ENCODE data around the gene PER1.

Gene PER1

DNA sequence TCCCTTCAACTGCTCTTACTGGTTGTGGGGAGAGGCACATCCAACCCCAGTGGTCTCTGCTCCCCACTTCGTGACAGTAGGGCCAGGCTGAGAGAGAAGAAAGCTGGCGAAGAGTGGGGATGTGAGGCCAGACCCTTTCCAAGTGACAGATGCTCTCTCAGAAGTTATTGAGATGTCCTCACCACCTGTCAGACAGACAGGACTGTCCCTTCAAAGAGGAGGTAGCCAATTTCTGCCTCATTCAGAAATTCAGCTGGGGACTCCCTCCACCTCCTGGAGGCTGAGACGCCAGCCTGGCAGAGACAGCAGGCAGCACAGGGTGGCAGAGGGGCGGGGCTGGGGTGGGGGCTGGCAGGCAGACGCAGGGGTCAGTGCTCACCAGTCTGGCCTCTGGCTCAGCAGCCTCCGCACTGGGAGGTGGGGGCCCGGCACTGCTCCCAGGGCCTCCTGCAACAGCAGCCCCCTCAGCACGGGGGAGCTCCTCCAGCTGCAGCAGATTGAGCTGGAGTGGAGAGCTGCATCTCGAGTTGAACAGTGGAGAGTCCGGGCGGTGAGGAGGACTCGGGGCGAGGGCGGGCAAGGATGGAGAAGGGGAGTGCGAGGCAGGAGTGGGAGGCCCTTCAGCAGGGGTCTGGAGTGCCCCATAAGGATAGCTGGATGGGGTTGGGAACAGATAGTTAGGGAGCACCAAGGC is 9.2 kb downstream of the PER1 start:
- ChIA-PET POLR2A (no interaction called here), CTCF (no interaction called here)
- no peak for DNase-seq (ENCODE audit: extremely low spot score)
- no peak for TF ChIP-seq TARDBP (IDR thresholded peaks at IDR 0.05)
- TF ChIP-seq ARNT (IDR thresholded peaks at IDR 0.05): no peak
- TF ChIP-seq ELF4 (IDR thresholded peaks at IDR 0.05): no peak
- TF ChIP-seq SP1 (IDR thresholded peaks at IDR 0.05): no peak
- TF ChIP-seq CTBP1 (IDR thresholded peaks at IDR 0.05; ENCODE audit: borderline replicate concordance): no peak
- TF ChIP-seq FOXA1 (IDR thresholded peaks at IDR 0.05): no peak
- TF ChIP-seq L3MBTL2 (conservative IDR thresholded peaks at IDR 0.05): no peak
- no peak for TF ChIP-seq SUZ12 (IDR thresholded peaks at IDR 0.05)
- TF ChIP-seq FOXK2 (IDR thresholded peaks at IDR 0.05): no peak
- TF ChIP-seq ZNF384 (IDR thresholded peaks at IDR 0.05): no peak
- TF ChIP-seq FOXM1 (IDR thresholded peaks at IDR 0.05; ENCODE audit: borderline replicate concordance): no peak
- TF ChIP-seq LEF1 (IDR thresholded peaks at IDR 0.05; ENCODE audit: borderline replicate concordance): no peak
- TF ChIP-seq, protein P1, sequence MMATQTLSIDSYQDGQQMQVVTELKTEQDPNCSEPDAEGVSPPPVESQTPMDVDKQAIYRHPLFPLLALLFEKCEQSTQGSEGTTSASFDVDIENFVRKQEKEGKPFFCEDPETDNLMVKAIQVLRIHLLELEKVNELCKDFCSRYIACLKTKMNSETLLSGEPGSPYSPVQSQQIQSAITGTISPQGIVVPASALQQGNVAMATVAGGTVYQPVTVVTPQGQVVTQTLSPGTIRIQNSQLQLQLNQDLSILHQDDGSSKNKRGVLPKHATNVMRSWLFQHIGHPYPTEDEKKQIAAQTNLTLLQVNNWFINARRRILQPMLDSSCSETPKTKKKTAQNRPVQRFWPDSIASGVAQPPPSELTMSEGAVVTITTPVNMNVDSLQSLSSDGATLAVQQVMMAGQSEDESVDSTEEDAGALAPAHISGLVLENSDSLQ (IDR thresholded peaks at IDR 0.05): no peak
- TF ChIP-seq HDGF (IDR thresholded peaks at IDR 0.05; ENCODE audit: borderline replicate concordance): no peak

DNA sequence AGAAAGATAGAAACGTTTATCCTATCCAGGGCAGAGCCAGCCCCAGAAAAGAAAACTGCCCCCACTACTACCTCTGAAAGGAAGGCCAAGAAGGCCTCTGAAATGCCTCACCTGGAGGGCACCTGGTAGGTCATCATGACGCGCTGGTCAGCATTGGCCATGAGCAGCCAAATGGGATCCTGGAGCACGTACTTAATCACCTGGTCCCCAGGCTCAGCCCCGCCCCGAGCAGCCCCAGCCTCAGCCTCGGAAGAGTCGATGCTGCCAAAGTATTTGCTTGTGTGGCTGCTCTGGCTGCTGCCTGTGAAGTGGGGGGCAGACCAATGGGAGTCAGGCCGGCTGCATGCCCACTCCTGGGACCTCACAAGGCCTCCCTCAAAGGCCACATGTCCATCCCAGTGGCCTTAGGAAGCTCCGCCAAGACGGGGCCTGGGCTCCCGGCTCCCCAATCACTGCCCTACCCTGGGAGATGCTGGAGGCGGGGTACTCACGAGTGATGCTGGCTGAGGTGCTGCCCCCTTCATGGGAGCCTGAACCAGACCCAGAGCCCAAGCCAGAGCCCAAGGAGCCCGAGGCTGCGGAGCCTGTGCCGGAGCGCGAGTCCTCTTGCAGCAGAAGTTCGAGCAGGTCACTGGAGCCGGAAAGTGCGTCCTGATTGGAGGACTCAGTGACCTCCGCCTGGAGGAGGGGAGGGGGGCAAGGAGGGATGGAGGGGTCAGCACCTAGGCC is 9.9 kb downstream of the PER1 start:
- POLR2A ChIA-PET: interaction anchor here (1.3 to 5.8 kb wide), 3 partner anchors 10 to 31 kb away, joined by 4 to 53 read pairs (median 9); partner anchors contain the start of gene PER1
- no peak for TF ChIP-seq L3MBTL2 (conservative IDR thresholded peaks at IDR 0.05)
- CTCF ChIA-PET: no interaction called here

DNA sequence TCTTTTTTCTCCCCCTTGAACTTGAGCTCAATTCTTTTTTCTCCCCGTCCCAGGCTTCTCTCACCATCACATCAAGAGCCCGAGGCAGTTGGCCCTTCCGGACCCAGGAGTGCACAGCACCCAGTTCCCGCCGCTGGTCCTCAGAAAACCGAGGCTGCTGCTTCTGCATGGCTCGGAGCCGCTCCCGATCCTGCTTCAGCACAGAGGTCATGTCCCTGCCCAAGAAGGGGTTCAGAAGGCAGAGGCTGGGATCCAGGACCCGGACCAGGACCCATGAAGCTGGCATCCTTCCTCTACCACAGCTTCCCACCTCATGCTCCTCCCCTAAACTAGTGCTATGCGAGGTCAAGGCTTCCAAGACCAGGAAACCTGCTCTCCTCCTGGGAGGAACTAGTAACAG is 10.5 kb downstream of the PER1 start:
- TF ChIP-seq FOXA1 (IDR thresholded peaks at IDR 0.05) (no peak), SUZ12 (IDR thresholded peaks at IDR 0.05) (no peak)
- DNase-seq (ENCODE audit: extremely low spot score): no peak
- ChIA-PET POLR2A (interaction anchor here (1.3 to 5.8 kb wide), 3 partner anchors 11 to 32 kb away, joined by 4 to 53 read pairs (median 9); partner anchors contain the start of gene PER1), CTCF (no interaction called here)

More for the DNA sequence above, 9.9 kb downstream of the PER1 start:
- DNase-seq (ENCODE audit: extremely low spot score): no peak

DNA sequence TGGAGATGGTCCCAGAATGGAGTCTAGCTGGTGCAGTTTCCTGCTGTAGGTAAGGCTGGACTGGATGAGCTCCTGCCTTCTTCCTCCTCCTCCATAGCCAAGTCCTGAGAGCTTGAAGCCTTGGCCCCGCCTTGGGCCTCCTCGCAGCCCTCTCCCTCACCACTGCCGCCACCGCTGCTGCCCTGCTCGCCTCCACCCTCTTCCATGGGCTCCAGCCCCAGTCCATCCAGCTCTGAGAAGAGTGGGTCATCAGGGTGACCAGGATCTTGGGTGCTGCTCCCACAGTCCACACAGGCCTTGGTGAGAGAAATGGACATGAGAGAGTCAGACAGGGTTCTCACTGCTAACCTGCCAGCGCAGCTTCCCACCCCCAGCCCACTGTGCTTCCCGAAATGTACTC is 11.2 kb downstream of the PER1 start:
- DNase-seq (ENCODE audit: extremely low spot score): no peak
- ChIA-PET CTCF (interaction anchor here (1.3 kb wide), 1 partner anchor 82 kb away, joined by 3 read pairs; no protein-coding TSS in a partner anchor), POLR2A (interaction anchor here (1.3 to 5.8 kb wide), 5 partner anchors 11 to 51 kb away, joined by 4 to 53 read pairs (median 9); partner anchors contain the start of gene PER1)
- TF ChIP-seq HDGF (IDR thresholded peaks at IDR 0.05; ENCODE audit: borderline replicate concordance) (no peak), ELF4 (IDR thresholded peaks at IDR 0.05) (no peak), FOXK2 (IDR thresholded peaks at IDR 0.05) (no peak), ARNT (IDR thresholded peaks at IDR 0.05) (no peak), BHLHE40 (IDR thresholded peaks at IDR 0.05; ENCODE audit: borderline replicate concordance) (no peak), FOXA1 (IDR thresholded peaks at IDR 0.05) (no peak), L3MBTL2 (conservative IDR thresholded peaks at IDR 0.05) (no peak), CTBP1 (IDR thresholded peaks at IDR 0.05; ENCODE audit: borderline replicate concordance) (no peak), LEF1 (IDR thresholded peaks at IDR 0.05; ENCODE audit: borderline replicate concordance) (no peak), SP1 (IDR thresholded peaks at IDR 0.05) (no peak), ZNF384 (IDR thresholded peaks at IDR 0.05) (no peak), SUZ12 (IDR thresholded peaks at IDR 0.05) (no peak), FOXM1 (IDR thresholded peaks at IDR 0.05; ENCODE audit: borderline replicate concordance) (no peak), TARDBP (IDR thresholded peaks at IDR 0.05) (no peak), NFRKB (IDR thresholded peaks at IDR 0.05) (no peak)
- TF ChIP-seq, protein P1 (IDR thresholded peaks at IDR 0.05): no peak

DNA sequence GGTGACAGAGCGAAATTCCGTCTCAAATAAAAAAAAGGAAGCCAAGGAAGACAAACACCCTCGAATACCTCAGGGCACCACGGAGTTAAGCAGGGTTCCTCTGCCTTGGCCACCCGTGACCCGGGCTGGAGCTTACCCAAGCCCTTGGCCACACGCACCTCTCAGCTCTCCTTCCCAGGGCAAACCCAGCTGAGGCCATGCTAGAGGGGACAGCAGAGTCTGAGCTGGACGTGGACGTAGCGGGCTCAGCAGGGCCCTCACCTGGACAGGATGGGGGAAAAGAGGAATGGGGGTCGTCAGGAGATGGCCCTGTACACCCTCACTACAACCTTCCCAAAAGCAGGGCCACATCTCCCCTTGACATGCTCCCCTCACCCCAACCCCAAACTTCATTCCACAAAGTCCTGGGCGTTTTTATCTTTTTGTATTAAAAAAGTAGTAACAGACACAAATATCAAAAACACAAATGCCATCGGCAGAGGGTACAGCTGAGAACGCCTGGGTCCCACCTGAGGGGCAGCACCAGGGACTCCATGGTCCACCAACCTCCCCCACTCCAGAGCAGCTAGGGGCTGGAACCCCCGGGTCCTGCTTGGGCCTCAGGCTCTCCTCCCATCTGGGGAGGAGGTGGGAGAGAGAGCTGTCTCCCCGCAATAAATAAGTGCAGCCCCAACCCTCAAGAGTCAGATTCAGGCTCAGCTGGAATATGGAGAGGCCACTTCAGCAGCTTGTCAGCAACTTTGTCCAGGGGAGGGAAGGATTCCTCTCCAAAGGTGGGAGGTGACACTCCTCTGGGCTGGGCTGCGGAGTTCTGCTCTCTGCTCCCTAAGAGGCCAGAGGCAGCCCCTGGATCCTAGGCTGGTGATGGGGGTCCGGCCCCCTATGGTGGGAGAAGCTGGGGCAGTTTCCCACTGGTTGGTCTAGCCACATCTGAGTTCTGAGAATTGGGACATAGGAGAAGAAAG is 11.9 kb downstream of the PER1 start:
- ChIA-PET POLR2A (interaction anchor here (1.3 to 5.8 kb wide), 6 partner anchors 12 to 82 kb away, joined by 4 to 53 read pairs (median 8); partner anchors contain the start of gene PER1), CTCF (interaction anchor here (1.3 kb wide), 1 partner anchor 83 kb away, joined by 3 read pairs; no protein-coding TSS in a partner anchor)

More for the DNA sequence above, 11.9 kb downstream of the PER1 start:
- DNase-seq (ENCODE audit: extremely low spot score): no peak
- TF ChIP-seq BHLHE40 (IDR thresholded peaks at IDR 0.05; ENCODE audit: borderline replicate concordance) (no peak), SUZ12 (IDR thresholded peaks at IDR 0.05) (no peak), TARDBP (IDR thresholded peaks at IDR 0.05) (no peak), ARNT (IDR thresholded peaks at IDR 0.05) (no peak), HDGF (IDR thresholded peaks at IDR 0.05; ENCODE audit: borderline replicate concordance) (no peak), FOXK2 (IDR thresholded peaks at IDR 0.05) (no peak), LEF1 (IDR thresholded peaks at IDR 0.05; ENCODE audit: borderline replicate concordance) (no peak), SP1 (IDR thresholded peaks at IDR 0.05) (no peak), ELF4 (IDR thresholded peaks at IDR 0.05) (no peak), CTBP1 (IDR thresholded peaks at IDR 0.05; ENCODE audit: borderline replicate concordance) (no peak), ZNF384 (IDR thresholded peaks at IDR 0.05) (no peak), FOXM1 (IDR thresholded peaks at IDR 0.05; ENCODE audit: borderline replicate concordance) (no peak), L3MBTL2 (conservative IDR thresholded peaks at IDR 0.05) (no peak)
- TF ChIP-seq, protein P1 (IDR thresholded peaks at IDR 0.05): no peak
